ENCODE measurements around the gene SERPINB6.
"Not testable (repeated sequence)": the region's sequence is repeated elsewhere in the genome, so short reads cannot be mapped to it uniquely, and the experiment has no call there.

SERPINB6 gene

GRCh38 chr6:2913621-2914317 is 57.6 kb downstream of the SERPINB6 start:
- no peak for DNase-seq (ENCODE audit: low spot score)

GRCh38 chr6:2911171-2911570 is 60.2 kb downstream of the SERPINB6 start:
- DNase-seq (ENCODE audit: low spot score), result no peak

- no peak for DNase-seq (ENCODE audit: low spot score)
Measured at GRCh38 chr6:2909718-2910117, 61.6 kb downstream of the SERPINB6 start.

GRCh38 chr6:2909051-2909606 is 62.2 kb downstream of the SERPINB6 start:
- DNase-seq (ENCODE audit: low spot score), result not testable (repeated sequence)

GRCh38 chr6:2908516-2908915 is 62.9 kb downstream of the SERPINB6 start:
- not testable (repeated sequence) for DNase-seq (ENCODE audit: low spot score)

- DNase-seq (ENCODE audit: low spot score), result not testable (repeated sequence)
Measured at GRCh38 chr6:2903411-2904185, 67.8 kb downstream of the SERPINB6 start.

- not testable (repeated sequence) for DNase-seq (ENCODE audit: low spot score)
Measured at GRCh38 chr6:2901645-2902502, 69.5 kb downstream of the SERPINB6 start.

GRCh38 chr6:2900821-2901644 is 70.3 kb downstream of the SERPINB6 start:
- DNase-seq (ENCODE audit: low spot score), result no peak

- no peak for DNase-seq (ENCODE audit: low spot score)
Measured at GRCh38 chr6:2900221-2900807, 71.1 kb downstream of the SERPINB6 start.

- no peak for DNase-seq (ENCODE audit: low spot score)
Measured at GRCh38 chr6:2899596-2899995, 71.8 kb downstream of the SERPINB6 start.
